Activated CD8-positive, alpha-beta T cell treated with anti-CD3 and anti-CD28 coated beads for 36 hours (primary cell): ENCODE measurements around the gene EAF1. TPM values are rescaled to one million over a fixed set of nuclear protein-coding genes. Genes with fewer than 3 reads are reported as not detected.

Source experiments
- ATAC-seq: fragments of 200-7000 bp; cut with Tn5 transposase; one replicate; pipeline ENCODE4 v1.10.0; 2021; ENCODE audit warnings: mild to moderate bottlenecking, moderate library complexity
- CTCF ChIA-PET: fragments of 350-600 bp; sonication (Branson Sonifier 250); formaldehyde crosslinking; loops from one replicate; lab custom pipeline; 2021; ENCODE audit warnings: antibody characterized with exemption; lab: Charles Lee
- POLR2A ChIA-PET: fragments of 350-600 bp; sonication (Branson Sonifier 250); formaldehyde crosslinking; loops from one replicate; lab custom pipeline; 2021; ENCODE audit warnings: antibody characterized with exemption; lab: Charles Lee
- DNase-seq: peaks from one replicate; pipeline ENCODE4 v3.0.0-alpha.2; 2020
- H3K27ac Mint-ChIP-seq: one replicate; pipeline ENCODE4 v1.8.0; 2021; ENCODE audit warnings: mild to moderate bottlenecking, mixed read lengths
- H3K27me3 Mint-ChIP-seq: one replicate; pipeline ENCODE4 v1.8.0; 2021; ENCODE audit warnings: mixed read lengths
- H3K36me3 Mint-ChIP-seq: one replicate; pipeline ENCODE4 v1.8.0; 2021; ENCODE audit warnings: low read depth, mixed read lengths
- H3K4me1 Mint-ChIP-seq: one replicate; pipeline ENCODE4 v1.8.0; 2021; ENCODE audit warnings: low read depth, mixed read lengths
- H3K4me3 Mint-ChIP-seq: one replicate; pipeline ENCODE4 v1.8.0; 2021; ENCODE audit warnings: mild to moderate bottlenecking, moderate library complexity, mixed read lengths
- H3K9me3 Mint-ChIP-seq: one replicate; pipeline ENCODE4 v1.8.0; 2021; ENCODE audit warnings: mixed read lengths
- intact Hi-C: fragments of 100-400 bp; cut with micrococcal nuclease; formaldehyde crosslinking; loops from one replicate; pipeline ENCODE4 v1.10.0; 2022
- total RNA-seq, 2 experiments: library from RNA; stranded (reverse); gene quantifications; one replicate each; pipeline ENCODE4 v1.2.3, GENCODE V29; 2021
- TF ChIP-seq, protein P1 (sequence below): fragments of 200-600 bp; IDR thresholded peaks from one replicate; pipeline ENCODE4 v1.8.0; 2022; ENCODE audit warnings: antibody characterized with exemption, mild to moderate bottlenecking

The EAF1 gene
- total RNA-seq, 2 experiments from 2014 or later: 19.7 to 21.8 TPM

DNA sequence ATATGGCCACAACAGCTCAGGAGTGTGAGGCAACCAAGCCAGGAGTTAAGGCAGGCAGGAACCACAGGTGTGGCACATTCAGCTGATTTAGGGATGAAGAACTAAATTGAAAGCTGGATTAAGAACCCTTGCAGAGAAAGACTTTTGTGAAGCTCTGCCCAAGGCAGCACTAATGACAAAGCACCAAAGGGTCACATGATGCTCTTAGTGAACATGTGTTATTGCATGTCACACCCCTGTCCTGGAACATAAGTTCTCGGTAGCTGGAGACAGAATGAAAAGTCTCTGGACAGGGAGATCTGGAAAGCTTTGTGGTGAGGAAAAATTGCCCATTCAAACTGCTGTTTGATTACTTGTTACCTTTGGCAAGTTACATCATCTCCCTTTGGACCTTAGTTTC lies 3.2 kb downstream of the EAF1 start:
- TF ChIP-seq, protein P1, sequence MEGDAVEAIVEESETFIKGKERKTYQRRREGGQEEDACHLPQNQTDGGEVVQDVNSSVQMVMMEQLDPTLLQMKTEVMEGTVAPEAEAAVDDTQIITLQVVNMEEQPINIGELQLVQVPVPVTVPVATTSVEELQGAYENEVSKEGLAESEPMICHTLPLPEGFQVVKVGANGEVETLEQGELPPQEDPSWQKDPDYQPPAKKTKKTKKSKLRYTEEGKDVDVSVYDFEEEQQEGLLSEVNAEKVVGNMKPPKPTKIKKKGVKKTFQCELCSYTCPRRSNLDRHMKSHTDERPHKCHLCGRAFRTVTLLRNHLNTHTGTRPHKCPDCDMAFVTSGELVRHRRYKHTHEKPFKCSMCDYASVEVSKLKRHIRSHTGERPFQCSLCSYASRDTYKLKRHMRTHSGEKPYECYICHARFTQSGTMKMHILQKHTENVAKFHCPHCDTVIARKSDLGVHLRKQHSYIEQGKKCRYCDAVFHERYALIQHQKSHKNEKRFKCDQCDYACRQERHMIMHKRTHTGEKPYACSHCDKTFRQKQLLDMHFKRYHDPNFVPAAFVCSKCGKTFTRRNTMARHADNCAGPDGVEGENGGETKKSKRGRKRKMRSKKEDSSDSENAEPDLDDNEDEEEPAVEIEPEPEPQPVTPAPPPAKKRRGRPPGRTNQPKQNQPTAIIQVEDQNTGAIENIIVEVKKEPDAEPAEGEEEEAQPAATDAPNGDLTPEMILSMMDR: no peak
- intact Hi-C loops: no loop called here
- Mint-ChIP-seq H3K9me3 (peaks cover 4% of the 10 kb centered on the region), H3K36me3 (peaks cover 41% of the 10 kb centered on the region), H3K4me1 (peaks cover 38% of the 10 kb centered on the region), H3K27me3 (no peaks in the 10 kb centered on the region), H3K27ac (peak overlapping the region; percentile 26), H3K4me3 (no peak overlapping the region)
- CTCF ChIA-PET: interaction anchor here (0.8 to 3.0 kb wide), 9 partner anchors 11 to 322 kb away, joined by 3 to 15 read pairs (median 4); partner anchors contain the start of gene CAPN7
- POLR2A ChIA-PET: interaction anchor here (0.6 to 0.7 kb wide), 2 partner anchors 14 to 213 kb away, joined by 3 read pairs; no protein-coding TSS in a partner anchor
- DNase-seq (no peak), ATAC-seq (no peak)

DNA sequence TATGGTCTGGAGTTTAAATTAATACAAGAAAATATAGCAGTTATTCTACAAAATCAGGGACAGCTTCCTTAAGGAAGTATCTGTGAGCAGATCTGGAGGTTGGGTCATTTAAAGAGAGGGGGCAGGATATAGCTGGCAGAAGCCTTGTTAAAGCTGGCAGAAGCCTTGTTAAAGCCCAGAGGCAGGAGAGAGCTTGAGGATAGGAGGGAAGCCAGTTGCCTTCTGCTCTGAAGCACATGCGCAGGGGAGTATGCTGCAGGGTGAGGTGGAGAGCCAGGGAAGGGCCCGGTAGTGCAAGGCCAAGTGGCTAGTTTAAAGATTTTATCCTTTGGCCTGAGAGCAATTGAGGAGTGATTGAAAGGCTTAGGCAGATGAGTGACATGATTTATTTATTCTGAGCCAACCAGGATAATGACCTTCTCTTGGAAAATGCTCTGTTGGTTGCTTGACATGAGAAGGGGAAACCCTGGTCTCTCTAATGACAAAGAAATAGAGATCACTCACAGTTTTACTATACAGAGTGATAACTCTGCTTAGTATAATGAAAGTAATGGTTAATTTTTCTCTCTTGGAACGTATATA lies 3.9 kb downstream of the EAF1 start:
- Mint-ChIP-seq H3K27me3 (no peaks in the 10 kb centered on the region), H3K9me3 (peaks cover 4% of the 10 kb centered on the region), H3K4me1 (peaks cover 32% of the 10 kb centered on the region), H3K36me3 (peaks cover 37% of the 10 kb centered on the region), H3K27ac (peak overlapping the region; percentile 3), H3K4me3 (no peak overlapping the region)
- ChIA-PET CTCF (interaction anchor here (0.8 to 3.0 kb wide), 7 partner anchors 26 to 323 kb away, joined by 3 to 15 read pairs (median 4); partner anchors contain the start of gene CAPN7), POLR2A (interaction anchor here (0.7 kb wide), 1 partner anchor 214 kb away, joined by 3 read pairs; no protein-coding TSS in a partner anchor)
- DNase-seq (no peak), ATAC-seq (no peak)
- intact Hi-C loops: no loop called here
- TF ChIP-seq, protein P1: no peak

DNA sequence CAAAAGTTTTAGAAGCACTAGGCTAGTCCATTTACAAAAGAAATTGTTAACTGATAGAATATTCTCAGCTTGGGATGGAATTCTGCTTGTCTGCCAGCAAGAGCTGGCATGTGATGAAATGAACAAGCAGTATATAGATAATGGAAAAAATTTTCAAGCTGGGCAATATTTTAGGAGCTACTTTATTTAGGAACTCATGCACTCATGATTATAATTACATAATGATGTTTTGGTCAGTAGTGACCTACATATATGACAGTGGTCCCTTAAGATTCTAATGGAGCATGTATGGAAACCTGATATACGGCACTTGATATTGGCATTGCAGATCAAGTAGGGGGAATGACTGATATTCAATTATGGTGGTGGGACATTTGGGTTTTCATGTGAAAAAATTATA lies 6.1 kb downstream of the EAF1 start:
- Mint-ChIP-seq H3K27ac (no peak overlapping the region), H3K9me3 (no peaks in the 10 kb centered on the region), H3K27me3 (no peaks in the 10 kb centered on the region), H3K4me1 (peaks cover 25% of the 10 kb centered on the region), H3K36me3 (peaks cover 38% of the 10 kb centered on the region), H3K4me3 (no peak overlapping the region)
- ChIA-PET POLR2A (interaction anchor here (1.1 kb wide), 1 partner anchor 109 kb away, joined by 3 read pairs; no protein-coding TSS in a partner anchor), CTCF (interaction anchor here (1.9 kb wide), 1 partner anchor 28 kb away, joined by 4 read pairs; no protein-coding TSS in a partner anchor)
- DNase-seq: no peak
- no peak for ATAC-seq
- TF ChIP-seq, protein P1: no peak
- intact Hi-C loops: no loop called here

DNA sequence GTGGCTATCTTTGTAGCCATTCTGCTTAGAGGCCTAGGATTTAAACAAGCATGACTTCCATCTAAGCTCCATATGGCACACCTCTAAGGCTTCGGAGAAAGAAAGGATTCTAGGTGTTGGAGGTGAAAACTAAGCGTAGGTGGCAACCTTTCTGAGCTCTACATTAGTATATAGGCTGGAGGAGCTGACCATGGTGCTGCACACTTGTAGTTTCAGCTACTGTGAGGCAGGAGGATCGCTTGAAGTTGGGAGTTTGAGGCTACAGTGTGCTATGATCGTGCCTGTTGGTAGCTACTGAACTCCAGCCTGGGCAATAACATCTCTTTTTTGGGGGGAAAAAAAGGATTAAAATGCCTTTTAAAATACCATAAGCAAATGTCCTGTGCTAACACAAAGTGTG lies 7.4 kb downstream of the EAF1 start:
- ATAC-seq: no peak
- no peaks in the 10 kb centered on the region for H3K9me3 Mint-ChIP-seq
- CTCF ChIA-PET: no interaction called here
- intact Hi-C loops: no loop called here
- no peak overlapping the region for H3K27ac Mint-ChIP-seq
- no peak overlapping the region for H3K4me3 Mint-ChIP-seq
- no peaks in the 10 kb centered on the region for H3K27me3 Mint-ChIP-seq
- TF ChIP-seq, protein P1: no peak
- H3K4me1 Mint-ChIP-seq: peaks cover 15% of the 10 kb centered on the region
- peak; percentile 16 for DNase-seq
- POLR2A ChIA-PET: interaction anchor here (1.2 kb wide), 1 partner anchor 35 kb away, joined by 3 read pairs; no protein-coding TSS in a partner anchor
- H3K36me3 Mint-ChIP-seq: peaks cover 44% of the 10 kb centered on the region

DNA sequence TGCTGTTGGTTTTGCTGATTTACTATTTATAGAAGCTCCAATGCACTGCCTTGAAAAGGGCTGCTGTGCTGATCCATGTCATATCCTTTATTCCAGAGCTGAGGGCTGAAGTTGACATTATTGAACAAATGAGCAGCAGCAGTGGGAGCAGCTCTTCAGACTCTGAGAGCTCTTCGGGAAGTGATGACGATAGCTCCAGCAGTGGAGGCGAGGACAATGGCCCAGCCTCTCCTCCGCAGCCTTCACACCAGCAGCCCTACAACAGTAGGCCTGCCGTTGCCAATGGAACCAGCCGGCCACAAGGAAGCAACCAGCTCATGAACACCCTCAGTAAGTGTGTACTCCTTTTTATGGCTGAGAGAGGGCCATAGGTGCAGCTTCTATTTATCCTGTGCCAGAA lies 8.8 kb downstream of the EAF1 start:
- H3K36me3 Mint-ChIP-seq: peaks cover 55% of the 10 kb centered on the region
- no peak for DNase-seq
- CTCF ChIA-PET: no interaction called here
- ATAC-seq: no peak
- no peak overlapping the region for H3K4me3 Mint-ChIP-seq
- no peak overlapping the region for H3K27ac Mint-ChIP-seq
- POLR2A ChIA-PET: interaction anchor here (0.6 kb wide), 1 partner anchor 186 kb away, joined by 4 read pairs; no protein-coding TSS in a partner anchor
- no peaks in the 10 kb centered on the region for H3K9me3 Mint-ChIP-seq
- H3K27me3 Mint-ChIP-seq: no peaks in the 10 kb centered on the region
- TF ChIP-seq, protein P1: no peak
- intact Hi-C loops: no loop called here
- peaks cover 15% of the 10 kb centered on the region for H3K4me1 Mint-ChIP-seq
